NT2/D1 (cell line): ENCODE data around the gene DNAJC18.

Experiments
- SUZ12 ChIP-seq: IDR thresholded peaks from 2 replicates; pipeline ENCODE4 v1.6.1; 2011; ENCODE audit not compliant: insufficient read length, insufficient read depth; ENCODE audit errors: extremely low read depth
- YY1 ChIP-seq: IDR thresholded peaks from 2 replicates; pipeline ENCODE4 v1.6.1; 2011; ENCODE audit not compliant: insufficient read length, insufficient read depth
- ZNF274 ChIP-seq: IDR thresholded peaks from 2 replicates; pipeline ENCODE4 v1.6.1; 2011; ENCODE audit warnings: mild to moderate bottlenecking, low read depth, low read length

- no peak for TF ChIP-seq YY1
- TF ChIP-seq SUZ12, result no peak
- TF ChIP-seq ZNF274, result no peak
Observed at GRCh38 chr5:139419226-139420192, 19.8 kb downstream of the DNAJC18 start.
